NCI-H2107 treated with DMSO at 0.1 percent for 48 hours (cell line): Measurements from ENCODE around the gene ASS1.

Experiments
- DNase-seq: peaks from one replicate; lab custom pipeline; 2025; ENCODE audit not compliant: unreplicated experiment; lab: John Stamatoyannopoulos, UW

ASS1 gene

GRCh38 chr9:130470950-130471349, 26.2 kb downstream of the ASS1 start:
- DNase-seq: no peak

GRCh38 chr9:130471411-130472183, 26.8 kb downstream of the ASS1 start:
- DNase-seq: no peak

- no peak for DNase-seq
Measured at GRCh38 chr9:130472184-130472705, 27.5 kb downstream of the ASS1 start.

- no peak for DNase-seq
Measured at GRCh38 chr9:130473009-130473408, 28.2 kb downstream of the ASS1 start.

- DNase-seq: no peak
Measured at GRCh38 chr9:130473566-130473965, 28.8 kb downstream of the ASS1 start.

GRCh38 chr9:130474106-130474505, 29.3 kb downstream of the ASS1 start:
- no peak for DNase-seq

GRCh38 chr9:130476151-130476730, 31.5 kb downstream of the ASS1 start:
- DNase-seq: no peak

- no peak for DNase-seq
Measured at GRCh38 chr9:130477564-130477963, 32.8 kb downstream of the ASS1 start.

GRCh38 chr9:130478152-130478551, 33.4 kb downstream of the ASS1 start:
- DNase-seq: no peak

- DNase-seq: no peak
Measured at GRCh38 chr9:130478736-130479575, 34.2 kb downstream of the ASS1 start.

- no peak for DNase-seq
Measured at GRCh38 chr9:130479587-130479986, 34.8 kb downstream of the ASS1 start.

- DNase-seq: no peak
Measured at GRCh38 chr9:130480673-130481072, 35.9 kb downstream of the ASS1 start.

GRCh38 chr9:130482463-130482862, 37.7 kb downstream of the ASS1 start:
- DNase-seq: no peak

- DNase-seq: no peak
Measured at GRCh38 chr9:130483371-130483971, 38.7 kb downstream of the ASS1 start.

- DNase-seq: no peak
Measured at GRCh38 chr9:130484362-130485072, 39.8 kb downstream of the ASS1 start.

GRCh38 chr9:130486103-130486502, 41.3 kb downstream of the ASS1 start:
- DNase-seq: no peak

- DNase-seq: no peak
Measured at GRCh38 chr9:130487500-130487899, 42.7 kb downstream of the ASS1 start.

- no peak for DNase-seq
Measured at GRCh38 chr9:130488621-130489330, 44.0 kb downstream of the ASS1 start.

GRCh38 chr9:130490981-130491380, 46.2 kb downstream of the ASS1 start:
- no peak for DNase-seq
